Astrocyte (in vitro differentiated cells and primary cell): Measurements from ENCODE around the gene CHRNA4. TPM values are rescaled to one million over a fixed set of nuclear protein-coding genes. Genes with fewer than 3 reads are reported as not detected.

Source experiments
- DNase-seq: peaks from one replicate; pipeline ENCODE4 v3.0.0-alpha.2; 2010; ENCODE audit warnings: low read depth
- FAIRE-seq: peaks from 2 replicates; lab custom pipeline; 2011; peaks lifted over from hg19 to GRCh38; lab: Jason Lieb, UNC
- H2AFZ ChIP-seq: 2 replicates; pipeline ENCODE4 v1.6.0; 2012; ENCODE audit warnings: low read depth, low read length, inconsistent platforms
- H3K27ac ChIP-seq: 2 replicates; pipeline ENCODE4 v1.5.1; 2011; ENCODE audit warnings: low read depth, low read length, inconsistent platforms
- H3K27me3 ChIP-seq: 2 replicates; pipeline ENCODE4 v1.6.0; 2011; ENCODE audit warnings: low read length, inconsistent platforms; ENCODE audit not compliant: insufficient read depth
- H3K36me3 ChIP-seq: 2 replicates; pipeline ENCODE4 v1.5.1; 2011; ENCODE audit warnings: low read length, inconsistent platforms; ENCODE audit not compliant: insufficient read depth
- H3K4me1 ChIP-seq: 2 replicates; pipeline ENCODE4 v1.5.1; 2011; ENCODE audit warnings: low read length, inconsistent platforms; ENCODE audit not compliant: insufficient read depth
- H3K4me2 ChIP-seq: 2 replicates; pipeline ENCODE4 v1.6.0; 2012; ENCODE audit warnings: low read length, inconsistent platforms
- H3K4me3 ChIP-seq: 2 replicates; pipeline ENCODE4 v1.5.1; 2011; ENCODE audit warnings: low read depth, mild to moderate bottlenecking, low read length, inconsistent platforms; ENCODE audit not compliant: insufficient read depth
- H3K79me2 ChIP-seq: 2 replicates; pipeline ENCODE4 v1.6.0; 2012; ENCODE audit warnings: mild to moderate bottlenecking, low read length, inconsistent platforms; ENCODE audit not compliant: insufficient read depth
- H3K9ac ChIP-seq: 2 replicates; pipeline ENCODE4 v1.6.0; 2012; ENCODE audit warnings: mild to moderate bottlenecking, low read length, inconsistent platforms
- H3K9me3 ChIP-seq: 2 replicates; pipeline ENCODE4 v1.5.1; 2012; ENCODE audit warnings: low read depth, mild to moderate bottlenecking, low read length, inconsistent platforms; ENCODE audit not compliant: insufficient read depth
- H4K20me1 ChIP-seq: 2 replicates; pipeline ENCODE4 v1.6.0; 2012; ENCODE audit warnings: low read length, inconsistent platforms; ENCODE audit not compliant: insufficient read depth
- H3K27ac Mint-ChIP-seq: one replicate; pipeline ENCODE4 v1.8.0; 2021; ENCODE audit warnings: mild to moderate bottlenecking, mixed read lengths; ENCODE audit not compliant: unreplicated experiment
- H3K27me3 Mint-ChIP-seq: one replicate; pipeline ENCODE4 v1.8.0; 2021; ENCODE audit warnings: low read depth, mixed read lengths; ENCODE audit not compliant: unreplicated experiment
- H3K36me3 Mint-ChIP-seq: one replicate; pipeline ENCODE4 v1.8.0; 2021; ENCODE audit warnings: low read depth, mixed read lengths; ENCODE audit not compliant: unreplicated experiment
- H3K4me1 Mint-ChIP-seq: one replicate; pipeline ENCODE4 v1.8.0; 2021; ENCODE audit warnings: low read depth, mixed read lengths; ENCODE audit not compliant: unreplicated experiment
- H3K4me3 Mint-ChIP-seq: one replicate; pipeline ENCODE4 v1.8.0; 2021; ENCODE audit warnings: mild to moderate bottlenecking, moderate library complexity, mixed read lengths; ENCODE audit not compliant: unreplicated experiment
- H3K9me3 Mint-ChIP-seq: one replicate; pipeline ENCODE4 v1.8.0; 2021; ENCODE audit warnings: mild to moderate bottlenecking, mixed read lengths; ENCODE audit not compliant: unreplicated experiment
- EZH2 ChIP-seq: IDR thresholded peaks from 2 replicates; pipeline ENCODE4 v1.6.1; 2012; ENCODE audit warnings: mild to moderate bottlenecking, low read length, inconsistent platforms; ENCODE audit not compliant: insufficient read depth
- total RNA-seq: library from RNA; stranded (reverse); gene quantifications from 2 replicates; pipeline ENCODE4 v1.2.1, GENCODE V29; 2021
- TF ChIP-seq, protein P1 (sequence below): IDR thresholded peaks from 2 replicates; pipeline ENCODE4 v1.5.1; 2011; ENCODE audit warnings: low read depth, mild to moderate bottlenecking, inconsistent platforms, low read length, moderate library complexity; ENCODE audit not compliant: insufficient read depth

The CHRNA4 gene
- total RNA-seq, 1 donor from 2014 or later, result 1.8 TPM

DNA sequence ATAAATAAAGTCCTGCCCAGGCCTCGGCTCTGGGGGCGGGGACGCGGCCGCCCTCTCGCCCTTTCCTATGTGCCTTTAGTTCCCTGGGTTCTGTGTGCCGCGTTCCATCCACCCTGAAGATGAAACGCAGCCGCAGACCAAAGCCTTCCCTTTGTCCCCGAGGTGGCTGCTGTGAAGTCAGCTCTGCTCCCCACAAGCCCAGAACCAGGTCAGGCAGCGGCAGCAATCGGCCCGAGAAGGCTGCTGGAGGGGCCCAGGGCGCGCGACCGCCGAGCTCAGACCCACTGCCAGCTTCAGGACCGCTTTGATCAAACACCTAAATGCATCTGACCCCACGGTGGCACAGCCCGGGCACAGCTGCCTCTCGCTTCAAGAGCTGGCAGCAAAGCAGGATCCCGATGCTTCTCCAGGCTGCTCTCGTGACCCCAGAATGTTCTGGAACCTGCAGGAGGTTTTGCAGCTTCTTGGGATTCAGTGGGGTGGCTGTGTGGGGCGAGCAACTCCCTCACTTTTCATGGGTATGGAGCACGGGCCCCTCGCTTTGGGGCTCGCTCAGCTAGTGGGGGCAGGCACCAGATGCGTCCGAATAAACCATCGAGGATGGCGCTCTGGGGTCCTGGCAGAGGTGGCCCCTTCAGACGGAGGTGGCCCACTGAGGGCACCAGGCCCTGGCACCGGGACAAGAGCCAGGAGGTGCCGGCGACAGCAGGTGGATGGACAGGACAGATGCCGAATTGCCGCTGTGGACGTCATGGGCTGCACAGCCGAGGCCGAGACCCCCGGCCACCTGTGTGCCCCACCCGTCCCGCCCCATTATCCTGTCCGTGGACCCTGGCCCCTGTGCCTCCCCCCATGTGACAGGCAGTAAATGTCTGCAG lies 13.0 kb downstream of the CHRNA4 start:
- H3K27ac ChIP-seq, result no peak overlapping the region
- no peak for TF ChIP-seq EZH2
- TF ChIP-seq, protein P1, sequence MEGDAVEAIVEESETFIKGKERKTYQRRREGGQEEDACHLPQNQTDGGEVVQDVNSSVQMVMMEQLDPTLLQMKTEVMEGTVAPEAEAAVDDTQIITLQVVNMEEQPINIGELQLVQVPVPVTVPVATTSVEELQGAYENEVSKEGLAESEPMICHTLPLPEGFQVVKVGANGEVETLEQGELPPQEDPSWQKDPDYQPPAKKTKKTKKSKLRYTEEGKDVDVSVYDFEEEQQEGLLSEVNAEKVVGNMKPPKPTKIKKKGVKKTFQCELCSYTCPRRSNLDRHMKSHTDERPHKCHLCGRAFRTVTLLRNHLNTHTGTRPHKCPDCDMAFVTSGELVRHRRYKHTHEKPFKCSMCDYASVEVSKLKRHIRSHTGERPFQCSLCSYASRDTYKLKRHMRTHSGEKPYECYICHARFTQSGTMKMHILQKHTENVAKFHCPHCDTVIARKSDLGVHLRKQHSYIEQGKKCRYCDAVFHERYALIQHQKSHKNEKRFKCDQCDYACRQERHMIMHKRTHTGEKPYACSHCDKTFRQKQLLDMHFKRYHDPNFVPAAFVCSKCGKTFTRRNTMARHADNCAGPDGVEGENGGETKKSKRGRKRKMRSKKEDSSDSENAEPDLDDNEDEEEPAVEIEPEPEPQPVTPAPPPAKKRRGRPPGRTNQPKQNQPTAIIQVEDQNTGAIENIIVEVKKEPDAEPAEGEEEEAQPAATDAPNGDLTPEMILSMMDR, result no peak
- Mint-ChIP-seq H3K9me3 (no peaks in the 10 kb centered on the region), H3K27me3 (peaks cover 19% of the 10 kb centered on the region), H3K4me1 (no peaks in the 10 kb centered on the region), H3K4me3 (no peak overlapping the region), H3K36me3 (no peaks in the 10 kb centered on the region), H3K27ac (no peak overlapping the region)
- no peak for FAIRE-seq
- H3K9ac ChIP-seq, result no peak overlapping the region
- no peak overlapping the region for H2AFZ ChIP-seq
- H3K27me3 ChIP-seq, result peaks cover 5% of the 10 kb centered on the region
- no peaks in the 10 kb centered on the region for H3K36me3 ChIP-seq
- H4K20me1 ChIP-seq, result no peaks in the 10 kb centered on the region
- no peaks in the 10 kb centered on the region for H3K79me2 ChIP-seq
- H3K4me1 ChIP-seq, result no peaks in the 10 kb centered on the region
- H3K9me3 ChIP-seq, result no peaks in the 10 kb centered on the region
- DNase-seq, result no peak
- no peak overlapping the region for H3K4me3 ChIP-seq
- no peak overlapping the region for H3K4me2 ChIP-seq

DNA sequence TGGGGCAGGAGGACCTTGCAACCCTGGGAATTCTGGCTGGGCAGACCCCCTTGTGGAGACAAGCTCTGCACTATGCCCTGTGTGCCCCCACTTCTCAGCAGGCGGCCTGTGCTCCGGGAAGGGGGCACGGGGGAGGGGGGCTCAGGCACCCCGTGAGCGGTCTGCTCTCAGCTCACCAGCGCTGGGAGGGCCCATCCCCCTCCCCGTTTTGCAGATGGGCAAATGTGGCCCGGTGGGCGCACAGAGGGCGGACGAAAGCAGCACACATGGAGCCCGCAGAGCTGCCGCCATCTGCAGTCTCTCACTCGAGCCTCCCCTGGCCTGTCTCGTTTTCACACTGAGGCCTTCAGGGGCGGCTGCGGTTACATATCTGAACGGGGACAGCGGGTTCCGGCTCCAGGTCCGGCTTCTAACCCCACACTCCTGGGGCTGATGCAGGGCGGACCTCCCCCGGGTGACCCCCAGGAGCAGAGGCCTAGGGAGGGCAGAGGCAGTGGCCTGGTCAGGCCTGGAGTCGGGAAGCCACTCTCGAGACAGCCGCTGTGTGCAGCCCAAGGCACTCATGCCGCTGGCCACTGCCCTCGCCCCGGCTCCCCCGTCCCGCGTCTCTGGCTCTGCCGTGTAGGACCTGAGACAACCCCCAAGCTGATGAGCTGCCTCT lies 13.9 kb downstream of the CHRNA4 start:
- Mint-ChIP-seq H3K36me3 (no peaks in the 10 kb centered on the region), H3K27me3 (peaks cover 21% of the 10 kb centered on the region), H3K4me3 (no peak overlapping the region), H3K9me3 (no peaks in the 10 kb centered on the region), H3K27ac (no peak overlapping the region), H3K4me1 (no peaks in the 10 kb centered on the region)
- H3K27me3 ChIP-seq, result peaks cover 10% of the 10 kb centered on the region
- DNase-seq (no peak), FAIRE-seq (no peak)
- no peaks in the 10 kb centered on the region for H3K4me1 ChIP-seq
- H3K79me2 ChIP-seq, result no peaks in the 10 kb centered on the region
- H3K36me3 ChIP-seq, result no peaks in the 10 kb centered on the region
- no peak overlapping the region for H3K4me3 ChIP-seq
- H2AFZ ChIP-seq, result no peak overlapping the region
- no peaks in the 10 kb centered on the region for H3K9me3 ChIP-seq
- no peak overlapping the region for H3K9ac ChIP-seq
- H3K27ac ChIP-seq, result no peak overlapping the region
- no peaks in the 10 kb centered on the region for H4K20me1 ChIP-seq
- TF ChIP-seq, protein P1, result no peak
- TF ChIP-seq EZH2, result no peak
- H3K4me2 ChIP-seq, result no peak overlapping the region
